Endothelial cell of hepatic sinusoid (primary cell): ENCODE data around the gene PMVK.
"Not testable (repeated sequence)": the region's sequence is repeated elsewhere in the genome, so short reads cannot be mapped to it uniquely, and the experiment has no call there.

Experiments used
- in situ Hi-C: cut with HindIII; loops from 2 replicates; pipeline ENCODE4 v1.10.0; 2017; ENCODE audit warnings: low sequenced_read_pairs

PMVK gene

GRCh38 chr1:154925335-154926170, 11.0 kb downstream of the PMVK start:
- in situ Hi-C loops: no loop called here

GRCh38 chr1:154923695-154924094, 12.8 kb downstream of the PMVK start:
- in situ Hi-C loops: no loop called here

GRCh38 chr1:154913273-154913672, 23.2 kb downstream of the PMVK start:
- in situ Hi-C loops: loop anchor here (5.0 to 10.0 kb wide), 5 partner anchors 41 to 128 kb away; partner anchors contain the start of genes KCNN3 and PBXIP1

- in situ Hi-C loops: loop anchor here (5.0 to 10.0 kb wide), 5 partner anchors 40 to 128 kb away; partner anchors contain the start of genes KCNN3 and PBXIP1
Measured at GRCh38 chr1:154912755-154913154, 23.8 kb downstream of the PMVK start.

- in situ Hi-C loops: loop anchor here (5.0 to 10.0 kb wide), 5 partner anchors 40 to 127 kb away; partner anchors contain the start of genes KCNN3 and PBXIP1
Measured at GRCh38 chr1:154911691-154912550, 24.6 kb downstream of the PMVK start.

GRCh38 chr1:154910851-154911250, 25.7 kb downstream of the PMVK start:
- in situ Hi-C loops: loop anchor here (5.0 to 10.0 kb wide), 5 partner anchors 39 to 126 kb away; partner anchors contain the start of genes KCNN3 and PBXIP1

- in situ Hi-C loops: no loop called here
Measured at GRCh38 chr1:154908937-154909336, 27.6 kb downstream of the PMVK start.

DNA sequence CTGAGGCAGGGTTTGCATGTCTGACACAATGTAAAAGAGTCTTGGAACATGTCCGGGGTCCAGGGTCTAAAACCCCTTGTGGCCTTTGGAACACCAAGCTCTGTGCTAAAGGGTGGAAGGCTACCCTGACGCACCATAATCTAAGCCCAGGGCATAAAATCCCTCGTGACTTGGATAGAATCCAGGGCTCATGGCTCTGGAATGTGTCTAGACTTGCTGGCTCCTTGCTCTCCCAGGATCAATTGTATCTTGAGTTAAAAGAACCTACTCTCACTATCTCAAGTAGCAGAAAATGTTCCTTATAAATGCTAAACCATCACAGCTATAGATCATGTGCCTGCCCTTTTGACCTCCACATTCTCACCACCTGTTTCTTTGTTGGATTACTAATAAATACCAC, 28.4 kb downstream of the PMVK start:
- in situ Hi-C loops: not testable (repeated sequence)

DNA sequence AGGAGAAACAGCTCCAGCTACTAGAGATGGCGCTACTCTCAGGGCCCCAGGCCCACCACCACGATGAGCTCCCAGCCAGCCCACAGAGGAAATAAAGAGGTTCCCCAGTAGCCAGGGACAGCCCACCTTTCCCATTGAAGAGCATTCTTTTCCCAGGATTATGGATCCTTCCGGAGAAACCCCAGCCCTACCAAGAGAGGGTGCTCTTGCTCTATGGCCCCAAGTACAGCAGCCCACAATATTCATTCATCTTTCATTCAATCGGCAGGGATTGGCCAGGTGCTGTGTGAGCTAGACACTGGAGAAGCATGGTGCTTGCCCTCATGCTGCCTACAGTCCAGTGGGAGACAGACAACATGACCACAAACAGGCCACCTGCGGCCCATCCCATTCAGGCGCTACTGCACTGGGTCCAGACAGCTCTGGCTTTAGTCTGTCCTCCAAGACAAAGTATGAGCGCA, 29.9 kb downstream of the PMVK start:
- in situ Hi-C loops: no loop called here

GRCh38 chr1:154902938-154903566, 33.5 kb downstream of the PMVK start:
- in situ Hi-C loops: no loop called here

GRCh38 chr1:154901591-154901990, 34.9 kb downstream of the PMVK start:
- in situ Hi-C loops: no loop called here

- in situ Hi-C loops: no loop called here
Measured at GRCh38 chr1:154899041-154899440, 37.5 kb downstream of the PMVK start.

DNA sequence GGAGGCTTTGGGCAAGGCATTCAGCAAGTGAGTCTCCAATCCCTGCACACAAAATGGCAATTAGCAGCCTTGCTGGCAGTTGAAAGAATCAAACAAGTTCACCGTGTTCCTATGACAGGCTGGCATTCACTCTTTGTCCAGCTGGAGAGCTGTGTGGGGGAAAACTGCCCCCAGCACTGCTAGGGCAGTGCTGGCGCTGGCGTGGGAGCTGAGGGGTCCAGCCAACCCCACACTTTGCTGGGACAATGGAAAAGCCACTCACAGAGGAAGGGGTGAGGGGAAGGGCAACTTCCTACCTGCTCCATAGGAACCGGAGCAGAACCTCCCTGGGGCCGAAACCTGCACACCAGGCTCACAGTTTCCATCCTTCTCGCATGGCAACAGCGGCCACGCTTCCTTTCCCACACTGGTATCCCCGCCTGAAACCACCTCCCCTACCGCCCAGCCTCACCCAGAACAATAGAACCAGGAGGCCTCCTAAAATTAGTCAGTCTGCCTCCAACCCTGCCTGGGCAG, 39.7 kb downstream of the PMVK start:
- in situ Hi-C loops: no loop called here

DNA sequence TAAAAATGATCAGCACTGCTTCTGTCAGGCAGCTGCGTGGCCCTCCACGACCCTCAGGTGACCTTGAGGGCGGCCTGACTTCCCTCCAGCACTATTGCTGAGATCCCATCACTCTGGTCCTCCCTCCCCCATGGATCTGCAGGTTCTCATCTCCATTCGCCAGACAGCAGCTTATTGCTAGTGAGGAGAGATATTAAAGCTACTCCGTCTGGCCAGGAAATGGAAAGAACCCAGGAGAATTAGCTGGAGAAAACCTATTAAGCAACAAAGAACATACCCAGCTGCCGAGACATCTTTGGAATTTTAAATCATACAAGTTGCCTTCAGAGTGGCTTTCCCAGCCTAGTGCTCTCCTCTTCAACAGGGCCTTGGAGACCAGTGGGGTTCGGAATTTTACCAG, 40.7 kb downstream of the PMVK start:
- in situ Hi-C loops: no loop called here

GRCh38 chr1:154891452-154891851, 45.1 kb downstream of the PMVK start:
- in situ Hi-C loops: no loop called here

GRCh38 chr1:154888757-154889156, 47.8 kb downstream of the PMVK start:
- in situ Hi-C loops: no loop called here

DNA sequence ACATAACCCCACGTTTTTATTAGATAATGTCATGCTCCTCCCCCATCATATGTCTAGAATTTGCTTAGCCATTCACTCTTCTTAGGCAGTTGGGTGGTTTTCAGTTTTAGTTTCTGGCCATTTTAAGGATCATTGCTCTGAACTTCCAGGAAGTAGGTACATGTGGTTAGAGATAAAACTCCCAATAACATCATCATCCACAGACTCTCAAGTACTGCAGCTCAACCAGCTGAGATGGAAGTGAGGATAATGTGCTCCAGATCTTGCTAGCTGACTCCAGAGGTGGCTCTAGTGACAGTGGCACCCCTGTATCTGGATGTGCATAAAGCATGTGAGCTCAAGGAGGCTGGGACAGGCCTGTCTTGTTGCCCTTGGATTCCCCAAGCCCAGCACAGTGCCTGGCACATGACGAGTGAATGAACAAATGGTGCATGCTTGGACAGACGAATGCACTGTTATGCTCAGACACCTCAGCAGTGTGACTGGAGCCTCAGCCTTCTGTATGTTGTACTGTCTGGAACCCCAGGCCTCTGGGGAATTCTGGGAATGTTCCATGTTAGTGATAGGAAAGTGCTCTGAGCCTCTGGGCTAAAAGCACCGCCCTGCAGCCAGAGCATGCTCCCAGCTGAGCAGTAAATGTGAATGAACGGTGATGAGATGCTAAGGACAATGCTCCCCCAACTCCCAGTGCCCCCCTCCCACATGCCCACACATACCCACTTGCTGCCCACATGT, 50.1 kb downstream of the PMVK start:
- in situ Hi-C loops: no loop called here

- in situ Hi-C loops: loop anchor here (5.0 kb wide), 1 partner anchor 58 kb away; no protein-coding TSS in a partner anchor
Measured at GRCh38 chr1:154884869-154885701, 51.4 kb downstream of the PMVK start.
